ENCODE results near the gene WSB1.

The WSB1 gene

DNA sequence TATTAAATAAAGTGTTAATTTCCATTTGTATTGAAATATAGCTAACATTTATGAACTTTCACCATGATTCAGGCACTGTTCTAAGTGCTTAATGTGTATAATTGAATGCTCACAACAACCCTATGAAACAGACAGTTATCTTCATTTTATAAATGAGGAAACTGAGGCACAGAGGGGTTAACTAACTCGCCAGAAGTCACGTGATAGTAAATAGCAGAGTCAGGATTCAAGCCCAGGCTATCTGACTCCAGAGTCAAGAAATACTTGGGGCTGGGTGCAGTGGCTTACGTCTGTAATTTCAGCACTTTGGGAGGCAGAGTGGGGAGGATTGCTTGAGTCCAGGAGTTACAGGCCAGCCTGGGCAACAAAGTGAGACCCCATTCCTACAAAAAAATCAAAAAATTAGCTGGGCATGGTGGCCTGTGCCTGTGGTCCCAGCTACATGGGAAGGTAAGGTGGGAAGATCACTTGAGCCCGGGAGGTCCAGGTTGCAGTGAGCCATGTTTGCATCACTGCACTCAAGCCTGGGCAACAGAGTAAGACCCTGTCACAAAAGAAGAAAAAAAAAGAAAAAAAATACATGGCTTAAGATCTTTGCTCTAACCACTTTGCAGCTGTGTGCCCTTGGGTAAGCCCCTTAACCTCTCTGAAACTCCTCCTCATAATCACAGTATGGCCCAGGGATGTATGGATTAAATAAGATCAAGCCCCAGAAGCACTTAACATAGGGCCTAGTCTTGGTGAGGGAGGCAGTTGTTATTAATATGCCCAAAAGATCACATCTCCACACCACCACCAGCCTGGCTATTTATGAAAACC lies 29.0 kb downstream of the WSB1 start (continued):
- no peak for TF ChIP-seq ZNF514 (tag by site-specific recombination; IDR thresholded peaks at IDR 0.05)
- TF ChIP-seq ZNF561 (tag by site-specific recombination; IDR thresholded peaks at IDR 0.05; ENCODE audit: borderline replicate concordance) = no peak
- TF ChIP-seq, protein P1, sequence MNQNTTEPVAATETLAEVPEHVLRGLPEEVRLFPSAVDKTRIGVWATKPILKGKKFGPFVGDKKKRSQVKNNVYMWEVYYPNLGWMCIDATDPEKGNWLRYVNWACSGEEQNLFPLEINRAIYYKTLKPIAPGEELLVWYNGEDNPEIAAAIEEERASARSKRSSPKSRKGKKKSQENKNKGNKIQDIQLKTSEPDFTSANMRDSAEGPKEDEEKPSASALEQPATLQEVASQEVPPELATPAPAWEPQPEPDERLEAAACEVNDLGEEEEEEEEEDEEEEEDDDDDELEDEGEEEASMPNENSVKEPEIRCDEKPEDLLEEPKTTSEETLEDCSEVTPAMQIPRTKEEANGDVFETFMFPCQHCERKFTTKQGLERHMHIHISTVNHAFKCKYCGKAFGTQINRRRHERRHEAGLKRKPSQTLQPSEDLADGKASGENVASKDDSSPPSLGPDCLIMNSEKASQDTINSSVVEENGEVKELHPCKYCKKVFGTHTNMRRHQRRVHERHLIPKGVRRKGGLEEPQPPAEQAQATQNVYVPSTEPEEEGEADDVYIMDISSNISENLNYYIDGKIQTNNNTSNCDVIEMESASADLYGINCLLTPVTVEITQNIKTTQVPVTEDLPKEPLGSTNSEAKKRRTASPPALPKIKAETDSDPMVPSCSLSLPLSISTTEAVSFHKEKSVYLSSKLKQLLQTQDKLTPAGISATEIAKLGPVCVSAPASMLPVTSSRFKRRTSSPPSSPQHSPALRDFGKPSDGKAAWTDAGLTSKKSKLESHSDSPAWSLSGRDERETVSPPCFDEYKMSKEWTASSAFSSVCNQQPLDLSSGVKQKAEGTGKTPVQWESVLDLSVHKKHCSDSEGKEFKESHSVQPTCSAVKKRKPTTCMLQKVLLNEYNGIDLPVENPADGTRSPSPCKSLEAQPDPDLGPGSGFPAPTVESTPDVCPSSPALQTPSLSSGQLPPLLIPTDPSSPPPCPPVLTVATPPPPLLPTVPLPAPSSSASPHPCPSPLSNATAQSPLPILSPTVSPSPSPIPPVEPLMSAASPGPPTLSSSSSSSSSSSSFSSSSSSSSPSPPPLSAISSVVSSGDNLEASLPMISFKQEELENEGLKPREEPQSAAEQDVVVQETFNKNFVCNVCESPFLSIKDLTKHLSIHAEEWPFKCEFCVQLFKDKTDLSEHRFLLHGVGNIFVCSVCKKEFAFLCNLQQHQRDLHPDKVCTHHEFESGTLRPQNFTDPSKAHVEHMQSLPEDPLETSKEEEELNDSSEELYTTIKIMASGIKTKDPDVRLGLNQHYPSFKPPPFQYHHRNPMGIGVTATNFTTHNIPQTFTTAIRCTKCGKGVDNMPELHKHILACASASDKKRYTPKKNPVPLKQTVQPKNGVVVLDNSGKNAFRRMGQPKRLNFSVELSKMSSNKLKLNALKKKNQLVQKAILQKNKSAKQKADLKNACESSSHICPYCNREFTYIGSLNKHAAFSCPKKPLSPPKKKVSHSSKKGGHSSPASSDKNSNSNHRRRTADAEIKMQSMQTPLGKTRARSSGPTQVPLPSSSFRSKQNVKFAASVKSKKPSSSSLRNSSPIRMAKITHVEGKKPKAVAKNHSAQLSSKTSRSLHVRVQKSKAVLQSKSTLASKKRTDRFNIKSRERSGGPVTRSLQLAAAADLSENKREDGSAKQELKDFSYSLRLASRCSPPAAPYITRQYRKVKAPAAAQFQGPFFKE (tag by site-specific recombination; IDR thresholded peaks at IDR 0.05; ENCODE audit: borderline replicate concordance) = no peak
- TF ChIP-seq KLF1 (tag by site-specific recombination; IDR thresholded peaks at IDR 0.05) = no peak
- no peak for TF ChIP-seq WT1 (tag by site-specific recombination; IDR thresholded peaks at IDR 0.05)
- no peak for TF ChIP-seq ZNF677 (tag by site-specific recombination; IDR thresholded peaks at IDR 0.05)

DNA sequence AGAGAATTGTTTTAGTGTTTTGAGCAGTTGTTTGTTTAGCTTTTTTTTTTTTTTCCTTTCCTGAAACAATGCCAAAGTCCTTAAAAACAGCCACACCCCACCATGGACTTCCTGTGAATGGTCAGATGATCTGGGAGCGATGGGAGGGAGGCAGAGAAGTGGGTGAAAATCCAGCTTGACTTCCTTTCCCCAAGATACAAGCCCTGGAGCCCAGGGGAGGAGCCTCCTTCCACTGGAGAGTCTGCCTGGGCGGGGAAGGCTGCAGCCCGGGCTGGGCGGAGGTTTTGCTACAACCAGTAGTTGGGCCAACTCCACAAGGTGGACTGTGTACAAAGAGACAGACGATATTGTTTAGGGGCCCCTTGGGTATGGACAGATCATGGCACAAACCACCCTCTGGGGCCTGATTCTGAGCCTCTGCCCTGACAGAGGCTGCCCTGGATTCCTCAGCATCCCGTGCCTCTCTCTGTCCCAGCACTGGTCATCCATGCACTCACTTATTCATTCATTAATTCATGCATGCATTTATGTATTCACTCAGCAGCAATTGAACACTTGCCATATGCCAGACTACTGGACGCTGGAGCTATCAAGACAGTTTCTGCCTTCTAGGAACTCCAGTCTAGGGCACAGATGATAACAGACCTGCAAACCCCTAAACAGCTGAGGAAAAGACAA lies 29.8 kb downstream of the WSB1 start:
- H3K36me3 ChIP-seq (ENCODE audit: control insufficient read depth in 2 of 2, insufficient read depth in 1 of 2, low read length in 2 of 2) = peaks cover 0 to 13% of the 10 kb centered on the region in 2 experiments; a peak in 2 of 3 replicates
- H3K4me1 ChIP-seq (ENCODE audit: control insufficient read depth, insufficient read depth, low read length) = peaks cover 3% of the 10 kb centered on the region; the same call in 1 of the 2 replicates
- H3K9me3 ChIP-seq (ENCODE audit: control insufficient read depth, insufficient read depth, low read depth, low read length) = no peaks in the 10 kb centered on the region
- no peak overlapping the region for H3K4me3 ChIP-seq (ENCODE audit: low read depth, low read length)
- POLR2A ChIA-PET = interaction anchor here (0.9 to 1.8 kb wide), 4 partner anchors 8 to 29 kb away, joined by 3 to 7 read pairs (median 4); no protein-coding TSS in a partner anchor
- TF ChIP-seq KLF9 (tag by site-specific recombination; IDR thresholded peaks at IDR 0.05; ENCODE audit: low read depth) (peak; percentile 37; the same call in 1 of the 2 replicates), KLF10 (tag by site-specific recombination; IDR thresholded peaks at IDR 0.05) (peak; percentile 41; the same call in 1 of the 2 replicates), ZBTB20 (tag by site-specific recombination; IDR thresholded peaks at IDR 0.05) (peak; percentile 30; the same call in 1 of the 2 replicates), ZNF214 (tag by site-specific recombination; IDR thresholded peaks at IDR 0.05; ENCODE audit: borderline replicate concordance) (no peak), SP2 (tag by site-specific recombination; IDR thresholded peaks at IDR 0.05) (peak; percentile 47), SP3 (tag by site-specific recombination; IDR thresholded peaks at IDR 0.05) (peak; percentile 24; the same call in 1 of the 2 replicates), GFI1B (tag by site-specific recombination; IDR thresholded peaks at IDR 0.05) (no peak), ZNF324 (tag by site-specific recombination; IDR thresholded peaks at IDR 0.05) (no peak), ZNF24 (tag by site-specific recombination; IDR thresholded peaks at IDR 0.05) (peak; percentile 67)
- TF ChIP-seq, protein P2, sequence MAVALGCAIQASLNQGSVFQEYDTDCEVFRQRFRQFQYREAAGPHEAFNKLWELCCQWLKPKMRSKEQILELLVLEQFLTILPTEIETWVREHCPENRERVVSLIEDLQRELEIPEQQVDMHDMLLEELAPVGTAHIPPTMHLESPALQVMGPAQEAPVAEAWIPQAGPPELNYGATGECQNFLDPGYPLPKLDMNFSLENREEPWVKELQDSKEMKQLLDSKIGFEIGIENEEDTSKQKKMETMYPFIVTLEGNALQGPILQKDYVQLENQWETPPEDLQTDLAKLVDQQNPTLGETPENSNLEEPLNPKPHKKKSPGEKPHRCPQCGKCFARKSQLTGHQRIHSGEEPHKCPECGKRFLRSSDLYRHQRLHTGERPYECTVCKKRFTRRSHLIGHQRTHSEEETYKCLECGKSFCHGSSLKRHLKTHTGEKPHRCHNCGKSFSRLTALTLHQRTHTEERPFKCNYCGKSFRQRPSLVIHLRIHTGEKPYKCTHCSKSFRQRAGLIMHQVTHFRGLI (tag by site-specific recombination; IDR thresholded peaks at IDR 0.05) = 0 out of 2 replicates have a peak, but pooled peaks have one; percentile 17
- H3K27ac ChIP-seq (ENCODE audit: extremely low read depth, low read depth, low read length) = no peak overlapping the region
- CTCF ChIA-PET = interaction anchor here (0.8 to 4.3 kb wide), 3 partner anchors 8 to 87 kb away, joined by 3 to 17 read pairs (median 3); no protein-coding TSS in a partner anchor

All from HEK293 (cell line).